NCI-H526 (cell line): Measurements from ENCODE around the gene NXPH2.
"Not testable (repeated sequence)": the region's sequence is repeated elsewhere in the genome, so short reads cannot be mapped to it uniquely, and the experiment has no call there.

Source experiments
- DNase-seq, 2 experiments: peaks; one replicate each; lab custom pipeline; 2025; lab: John Stamatoyannopoulos, UW

Gene NXPH2

DNA sequence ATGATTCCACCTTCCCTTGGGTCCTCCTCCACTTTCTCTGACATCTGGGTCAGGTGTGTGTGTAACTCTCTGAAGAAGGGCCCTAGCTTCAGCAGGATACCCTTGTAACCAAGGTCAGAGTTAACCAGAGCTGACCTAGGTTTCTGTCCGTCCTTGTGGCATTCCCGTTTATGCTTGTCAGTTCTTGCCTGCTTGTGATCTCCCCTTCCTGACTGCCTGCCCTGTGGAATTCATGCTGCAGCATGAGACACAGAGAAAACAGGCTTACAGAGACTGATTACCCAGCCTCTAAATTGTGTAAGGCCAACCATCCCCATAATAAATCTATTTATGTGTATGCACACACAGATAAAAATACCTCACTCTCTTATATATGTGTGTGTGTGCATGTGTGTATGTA is 22.8 kb downstream of the NXPH2 start:
- no peak for DNase-seq

DNA sequence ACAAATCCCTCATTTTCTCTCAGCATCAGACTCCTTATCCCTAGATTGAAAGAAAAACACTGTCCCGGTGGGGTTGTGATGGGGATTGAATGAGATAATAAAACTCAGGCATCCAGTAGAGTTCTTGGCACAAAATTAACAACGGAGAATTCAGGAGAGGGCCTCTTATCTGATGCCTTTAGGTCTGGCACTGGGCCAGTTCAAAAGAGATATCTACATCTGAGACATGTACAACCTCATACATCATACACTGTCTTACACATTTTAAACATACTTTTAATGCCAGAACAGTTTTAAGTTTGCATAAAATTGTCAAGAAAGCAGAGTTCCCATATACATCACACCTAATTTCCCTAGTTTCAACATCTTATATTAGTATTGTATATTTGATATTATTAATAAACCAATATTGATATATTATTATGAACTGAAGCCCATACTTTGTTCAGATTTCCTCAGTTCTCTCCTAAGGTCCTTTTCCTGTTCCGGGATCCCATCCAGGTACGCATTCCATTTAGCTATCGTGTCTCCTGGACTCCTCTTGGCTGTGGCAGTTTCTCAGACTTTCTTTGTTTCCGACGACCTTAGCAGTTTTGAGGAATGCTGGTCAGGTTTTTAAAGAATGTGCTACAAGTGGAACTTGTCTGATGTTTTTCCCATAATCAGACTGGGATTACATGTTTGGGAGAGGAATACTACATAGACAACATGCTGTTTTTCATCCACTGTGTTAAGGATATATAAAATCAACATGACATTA is 27.8 kb downstream of the NXPH2 start:
- DNase-seq: no peak

DNA sequence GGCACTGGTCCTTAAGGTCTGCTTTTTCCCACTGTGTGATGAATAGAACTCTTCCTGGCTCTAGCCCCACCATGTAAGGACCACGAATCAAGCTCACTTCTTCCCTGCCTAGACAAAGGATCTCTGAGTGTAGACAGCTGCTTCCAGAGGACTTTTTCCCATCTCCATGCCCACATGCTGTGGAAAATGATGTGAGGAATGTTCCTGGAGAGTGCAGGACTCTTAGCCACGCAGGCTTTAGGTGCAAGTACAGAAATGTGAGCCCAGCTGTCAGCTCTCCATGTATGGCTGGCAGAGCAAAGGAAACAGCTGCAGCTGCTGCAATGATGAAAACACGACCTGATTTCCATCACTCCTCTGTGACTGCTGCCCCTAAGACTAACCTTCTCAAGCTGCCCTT is 35.5 kb downstream of the NXPH2 start:
- DNase-seq: no peak

DNA sequence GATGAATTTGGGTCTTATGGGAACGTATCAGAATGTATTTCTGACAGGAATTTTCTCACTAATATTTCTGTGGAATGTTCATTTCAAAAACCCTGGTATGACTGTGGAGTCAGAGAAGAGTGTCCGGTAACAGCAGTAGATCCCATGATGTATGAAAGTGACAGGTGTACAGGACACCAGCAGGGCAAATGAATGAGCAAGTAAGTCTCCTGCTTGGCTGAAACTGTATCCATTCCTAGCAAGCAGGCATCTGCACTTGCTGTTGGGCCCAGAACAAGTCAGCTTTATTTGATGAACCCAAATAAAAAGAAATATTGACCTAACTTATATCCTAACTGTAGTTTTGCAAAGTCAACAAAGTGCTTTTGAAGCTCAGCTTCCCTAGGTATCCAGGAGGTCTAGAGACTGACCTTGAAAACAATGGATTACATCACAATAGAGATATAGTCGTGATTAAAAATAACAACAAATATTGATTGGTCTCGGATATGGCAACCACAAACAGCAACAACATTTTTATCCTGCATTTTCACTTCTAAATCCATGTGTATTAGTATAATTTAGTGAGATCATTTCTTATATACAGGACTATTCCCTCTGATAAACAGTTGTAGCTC is 37.6 kb downstream of the NXPH2 start:
- no peak for DNase-seq

DNA sequence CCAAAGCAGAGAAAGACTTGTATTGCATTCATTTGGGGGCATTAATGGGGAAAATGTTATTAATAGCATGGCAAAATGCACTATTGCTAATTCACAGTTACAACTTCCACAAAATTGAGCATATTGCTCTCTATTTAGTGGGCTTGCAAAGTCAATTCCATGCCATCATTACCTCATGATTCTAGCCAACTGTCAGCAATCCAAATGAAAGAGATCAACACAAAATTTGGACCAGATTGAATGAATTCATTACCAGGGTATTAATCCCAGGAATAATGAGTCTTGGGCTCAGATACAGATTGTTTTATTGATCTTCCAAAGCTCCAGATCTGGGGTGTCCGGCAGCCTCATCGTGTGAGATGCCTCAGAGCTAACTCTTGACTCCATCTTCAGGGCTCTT is 38.3 kb downstream of the NXPH2 start:
- no peak for DNase-seq

DNA sequence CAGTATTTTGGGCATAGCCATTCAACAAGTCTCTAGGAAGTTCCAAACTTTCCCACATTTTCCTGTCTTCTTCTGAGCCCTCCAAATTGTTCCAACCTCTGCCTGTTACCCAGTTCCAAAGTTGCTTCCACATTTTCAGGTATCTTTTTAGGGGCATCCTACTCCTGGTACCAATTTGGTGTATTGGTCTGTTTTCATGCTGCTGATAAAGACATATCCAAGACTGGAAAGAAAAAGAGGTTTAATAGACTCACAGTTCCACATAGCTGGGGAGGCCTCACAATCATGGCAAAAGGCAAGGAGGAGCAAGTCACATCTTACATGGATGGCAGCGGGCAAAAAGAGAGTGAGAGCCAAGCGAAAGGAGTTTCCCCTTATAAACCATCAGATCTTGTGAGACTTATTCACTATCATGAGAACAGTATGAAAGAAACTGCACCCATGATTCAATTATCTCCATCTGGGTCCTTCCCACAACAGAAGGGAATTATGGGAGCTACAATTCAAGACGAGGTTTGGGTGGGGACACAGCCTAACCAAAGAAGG is 43.1 kb downstream of the NXPH2 start:
- DNase-seq: not testable (repeated sequence)

DNA sequence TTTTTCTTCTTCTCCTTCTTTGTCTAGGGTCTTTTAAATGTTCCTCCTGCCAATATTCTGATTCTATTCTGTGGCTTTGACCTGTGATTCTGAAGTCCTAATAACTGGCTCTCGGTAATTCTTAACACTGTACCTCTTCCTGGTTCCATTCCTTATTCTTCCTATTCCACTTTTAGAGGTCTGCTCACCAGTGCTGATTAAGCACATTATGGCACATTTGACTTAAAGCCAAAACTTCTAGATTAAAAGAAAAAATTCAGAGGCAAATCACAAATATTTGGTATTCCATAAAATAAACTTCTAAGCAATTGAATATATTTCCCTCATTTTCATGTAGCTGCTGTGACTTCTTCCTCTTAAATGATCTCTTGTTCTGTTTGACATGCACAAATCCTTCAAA is 47.5 kb downstream of the NXPH2 start:
- DNase-seq: no peak

DNA sequence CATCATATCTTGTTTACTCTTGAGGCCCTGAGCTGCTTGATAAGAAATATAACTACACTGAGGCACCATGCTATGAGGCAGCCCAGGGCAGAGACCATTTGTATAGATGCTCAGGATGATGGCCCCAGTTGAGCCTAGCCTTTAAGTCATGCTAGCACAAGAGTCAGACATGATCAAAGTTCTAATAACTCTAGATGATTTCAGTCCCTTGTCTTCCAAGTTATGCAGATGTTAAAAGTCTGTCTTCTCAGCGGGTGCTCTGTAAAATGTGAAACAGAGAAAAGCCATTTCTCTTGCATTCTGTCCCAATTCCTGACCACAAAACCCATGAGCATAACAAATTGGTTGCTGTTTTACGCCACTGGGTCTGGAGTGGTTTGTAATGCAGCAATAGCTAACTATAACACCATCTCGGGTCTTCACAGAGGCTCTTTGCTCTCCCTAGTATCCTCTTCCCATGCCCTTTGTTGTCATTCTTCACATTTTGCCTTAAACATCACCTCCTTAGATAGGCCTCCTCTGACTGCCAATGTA is 49.6 kb downstream of the NXPH2 start:
- DNase-seq: no peak

DNA sequence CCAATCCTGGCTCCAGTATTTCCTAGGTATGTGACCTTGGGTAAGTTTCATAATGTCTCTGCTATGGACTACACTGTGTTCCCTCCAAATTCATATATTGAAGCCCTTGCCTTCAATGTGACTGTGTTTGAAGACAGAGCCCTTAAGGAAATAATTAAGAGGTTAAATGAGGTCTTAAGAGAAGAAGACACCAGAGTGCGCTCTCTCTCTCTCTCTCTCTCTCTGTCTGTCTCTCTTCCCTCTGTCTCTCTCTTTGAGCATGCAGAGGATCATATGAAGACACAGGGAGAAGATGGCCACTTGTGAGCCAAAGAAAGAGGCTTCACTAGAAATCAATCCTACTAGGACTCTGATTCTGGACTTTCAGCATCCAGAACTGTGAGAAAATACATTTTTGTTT is 52.2 kb downstream of the NXPH2 start:
- no peak for DNase-seq

DNA sequence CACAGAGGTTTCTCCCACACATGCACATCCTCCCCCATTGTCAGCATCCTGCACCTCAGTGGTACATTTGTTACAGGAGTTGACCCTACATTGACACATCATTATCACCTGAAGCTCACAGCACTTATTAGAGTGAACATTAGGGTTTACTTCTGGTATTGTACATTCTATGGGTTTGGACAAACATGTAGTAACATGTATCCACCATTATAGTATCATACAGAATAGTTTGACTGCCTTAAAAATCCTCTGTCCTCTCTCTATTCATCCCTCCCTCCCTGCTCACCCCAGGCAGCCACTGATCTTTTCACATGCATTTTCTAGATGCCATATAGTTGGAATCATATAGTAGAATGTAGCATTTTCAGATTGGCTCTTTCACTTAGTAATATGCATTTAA is 53.5 kb downstream of the NXPH2 start:
- no peak for DNase-seq

DNA sequence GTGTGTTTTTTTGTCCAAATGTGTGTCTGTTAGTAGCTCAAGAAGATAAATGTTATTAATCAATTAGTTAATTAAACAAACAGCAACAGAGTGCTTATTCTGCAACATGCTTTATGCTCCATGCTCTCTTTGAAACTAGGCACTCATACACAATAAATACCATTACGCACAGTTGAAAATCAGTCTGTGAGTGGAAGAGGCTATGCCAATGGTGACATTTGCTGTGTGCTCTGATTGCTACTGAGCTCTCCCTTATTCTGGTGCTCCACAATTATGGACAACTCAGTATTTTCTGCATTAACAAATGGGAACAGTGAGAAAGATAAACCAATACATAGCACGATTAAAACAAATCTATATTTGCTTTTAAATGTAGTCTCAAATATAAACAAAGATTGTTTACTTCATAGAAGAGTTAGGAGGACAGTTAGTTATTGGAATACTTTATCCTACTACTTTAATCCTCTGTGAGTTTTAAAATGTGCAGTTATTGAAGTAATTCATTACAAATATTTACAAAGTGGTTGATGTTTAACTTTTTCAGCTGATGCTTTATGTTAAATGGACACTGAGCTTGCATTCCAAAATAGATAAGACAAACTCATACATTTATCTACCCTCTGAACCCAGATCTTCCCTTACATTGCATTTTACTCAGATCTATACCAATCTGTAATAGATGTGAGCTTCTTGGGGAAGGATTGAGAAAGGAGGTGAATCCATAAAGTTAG is 55.3 kb downstream of the NXPH2 start:
- DNase-seq: no peak

DNA sequence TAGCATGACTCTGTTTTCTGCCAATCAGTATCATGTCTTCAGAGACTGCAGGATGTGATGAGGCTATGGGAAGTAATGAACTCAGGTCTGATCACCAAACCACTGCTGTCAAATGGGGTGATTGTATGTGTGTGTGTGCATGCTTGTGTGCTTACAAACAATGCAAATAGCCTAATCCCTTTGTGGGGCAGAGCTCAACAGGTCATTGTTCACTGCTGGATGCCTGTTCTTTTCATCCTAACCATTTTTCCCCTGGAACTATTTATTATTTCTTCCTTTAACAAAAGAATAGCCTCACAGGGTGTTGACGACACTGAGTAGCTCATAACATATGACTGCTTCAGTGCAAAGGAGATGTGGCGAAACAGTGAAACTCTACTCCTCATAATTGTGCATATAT is 55.9 kb downstream of the NXPH2 start:
- DNase-seq: no peak

DNA sequence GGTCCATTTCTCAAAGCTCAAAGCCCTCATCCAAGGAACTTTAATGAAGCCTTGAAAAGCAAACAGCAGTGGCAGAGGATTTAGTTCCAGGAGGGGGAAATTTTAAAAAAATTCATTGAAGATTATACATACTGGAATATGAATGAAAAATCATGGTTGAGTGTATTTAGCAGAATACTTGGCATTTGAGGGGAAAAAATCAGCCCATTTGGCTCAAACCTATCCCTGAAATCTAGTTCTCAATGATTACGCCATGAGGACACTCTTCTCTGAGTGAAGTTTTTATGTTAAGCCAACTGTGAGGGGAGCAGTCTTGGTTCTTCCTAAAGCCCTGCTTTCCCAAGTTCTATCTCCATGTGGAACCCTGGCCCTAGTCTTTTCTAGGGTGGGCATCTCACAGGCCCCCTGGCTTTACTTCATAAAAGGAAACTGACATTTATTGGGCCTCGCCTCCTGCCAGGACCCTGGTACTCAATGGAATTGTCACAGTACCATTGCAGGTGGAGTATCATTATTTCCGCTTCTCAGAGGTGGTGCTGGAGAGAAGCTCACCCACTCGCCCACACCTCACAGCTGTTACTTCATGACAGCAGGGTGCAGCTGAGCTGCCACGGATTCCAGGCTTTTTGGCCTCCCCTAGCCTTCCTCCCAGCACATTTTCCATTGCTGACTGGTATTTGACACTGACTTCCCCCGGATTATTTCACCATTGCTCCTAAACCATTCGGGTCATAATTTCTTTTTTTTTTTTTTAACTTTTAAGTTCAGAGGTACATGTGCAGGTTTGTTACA is 56.8 kb downstream of the NXPH2 start:
- DNase-seq: no peak

DNA sequence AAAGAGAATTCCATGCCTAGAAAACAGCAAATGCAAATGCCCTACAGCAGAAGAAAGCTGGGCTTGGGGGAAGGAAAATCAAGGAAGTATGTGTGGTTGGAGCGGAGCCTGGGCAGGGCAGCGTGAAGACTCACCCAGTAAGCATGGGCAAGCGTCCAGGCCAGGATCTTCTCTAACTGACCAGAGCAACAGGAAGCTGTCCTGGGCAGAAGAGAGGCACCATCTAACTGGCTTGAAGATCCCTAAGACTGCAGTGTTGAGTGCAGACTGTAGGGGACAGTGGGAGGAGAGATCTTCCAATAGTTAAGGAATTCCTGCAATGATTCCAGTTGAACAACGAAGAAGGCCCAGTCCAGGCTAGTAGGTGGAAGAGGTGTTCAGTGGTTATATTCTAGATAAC is 57.9 kb downstream of the NXPH2 start:
- DNase-seq: no peak

DNA sequence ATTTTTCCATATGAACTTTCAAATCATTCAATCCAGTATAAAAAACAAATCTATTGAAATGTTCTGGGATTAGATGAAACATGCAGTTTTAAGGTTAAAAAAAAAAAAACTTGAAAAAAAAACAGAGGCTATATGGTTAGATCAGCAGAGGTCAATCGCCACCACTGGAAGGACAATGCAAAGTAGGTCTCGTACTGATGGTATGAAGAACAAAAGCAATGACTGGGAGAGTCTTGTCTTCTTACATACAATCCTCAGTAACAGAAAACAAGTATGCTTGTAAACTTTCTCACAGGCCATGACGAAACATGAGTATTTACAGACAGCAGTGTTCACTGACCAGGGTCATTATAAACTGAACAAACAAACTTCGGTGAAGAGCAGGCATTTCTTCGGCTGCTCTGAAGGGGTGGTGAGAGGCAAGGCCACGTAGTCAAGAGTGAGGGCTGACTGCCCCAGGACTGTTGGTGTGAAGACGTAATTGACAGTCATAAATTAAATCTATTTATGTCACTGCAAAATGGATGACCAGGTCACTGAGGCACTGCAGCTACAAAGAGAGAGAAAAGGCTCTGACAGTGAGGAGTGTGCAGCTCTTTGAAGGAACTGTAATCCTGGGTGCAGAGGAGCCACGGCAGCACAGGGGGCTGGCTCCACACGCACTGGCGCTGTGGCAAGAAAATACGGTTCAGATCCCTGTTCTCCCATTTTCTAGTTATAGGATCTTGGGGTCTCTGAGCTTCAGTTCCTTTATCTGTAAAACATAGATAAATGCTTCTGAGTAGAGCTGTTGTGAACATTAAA is 60.0 kb downstream of the NXPH2 start:
- peak; percentile 33 to 69 for DNase-seq

DNA sequence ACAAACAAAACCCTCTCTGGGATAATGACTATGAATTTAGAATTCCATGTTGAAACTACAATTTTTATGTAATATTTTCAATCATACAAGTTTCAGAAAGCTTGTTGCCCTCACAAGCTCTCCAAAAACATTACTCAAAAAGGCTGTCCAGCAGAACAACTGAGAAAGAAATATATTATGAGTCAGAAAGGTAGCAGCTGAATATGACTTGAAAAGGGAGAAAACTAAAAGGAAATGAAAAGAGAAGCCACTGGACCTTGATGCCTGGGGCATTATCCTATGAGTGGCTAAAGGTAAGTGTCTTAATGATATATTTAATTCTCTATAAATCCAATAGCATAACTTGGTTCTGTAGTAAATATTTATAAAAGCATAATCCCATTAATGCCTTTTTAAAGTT is 61.8 kb downstream of the NXPH2 start:
- DNase-seq: no peak

DNA sequence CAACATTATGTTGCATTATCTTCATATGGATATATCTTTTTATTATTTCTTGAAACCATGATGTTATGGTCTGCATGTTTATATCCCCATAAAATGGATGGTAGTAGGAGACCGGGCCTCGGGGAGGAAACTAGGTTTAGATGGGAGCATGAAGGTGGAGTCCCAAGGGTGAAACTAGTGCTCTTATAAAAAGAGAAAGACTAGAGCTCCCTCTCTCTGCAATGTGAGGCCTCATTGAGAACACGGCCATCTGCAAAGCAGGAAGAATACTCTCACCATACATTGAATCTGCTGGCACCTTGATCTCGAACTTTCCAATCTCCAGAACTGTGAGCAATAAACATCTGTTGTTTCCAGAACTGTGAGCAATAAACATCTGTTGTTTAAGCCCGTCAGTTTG is 64.0 kb downstream of the NXPH2 start:
- no peak for DNase-seq

DNA sequence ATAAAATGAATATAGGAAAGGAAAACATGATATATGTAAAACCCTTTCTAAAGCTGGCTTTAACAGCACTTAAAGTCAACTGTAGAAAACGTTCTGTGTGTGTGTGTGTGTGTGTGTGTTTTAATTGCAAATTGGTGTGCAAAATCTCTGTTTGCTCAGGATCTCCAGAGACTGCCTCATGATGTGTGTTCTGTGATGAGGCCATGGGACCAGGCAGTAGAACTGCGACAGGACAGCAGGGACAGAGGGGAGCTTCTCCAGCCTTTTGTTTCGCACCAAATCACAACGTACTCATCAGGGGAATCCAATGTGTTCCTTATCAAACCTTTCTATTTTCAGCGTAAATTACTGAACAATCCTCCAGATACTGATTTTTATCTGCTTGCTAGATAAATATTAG is 66.7 kb downstream of the NXPH2 start:
- peak; percentile 67 to 73 for DNase-seq

DNA sequence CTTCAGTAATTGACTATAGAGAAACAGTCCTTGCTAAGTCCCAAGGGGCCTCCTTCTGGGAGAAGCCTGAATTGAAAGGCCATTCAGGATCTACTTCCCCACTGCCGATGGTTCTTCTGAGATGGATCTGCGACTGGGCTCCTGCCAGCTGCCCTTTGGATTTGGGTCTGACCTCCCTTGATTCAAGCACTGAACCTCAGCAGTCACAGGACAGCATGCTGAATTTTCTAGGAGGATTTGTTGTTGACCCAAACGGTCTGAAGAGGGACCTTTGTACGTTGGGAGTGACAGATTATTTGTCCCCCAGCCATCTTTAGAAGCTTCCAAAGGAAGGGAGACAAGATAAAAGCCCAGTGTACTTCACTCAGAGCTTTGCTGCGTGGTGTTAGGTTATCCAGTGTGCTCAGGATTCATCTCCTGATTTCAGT is 67.1 kb downstream of the NXPH2 start:
- peak; percentile 43 to 45 for DNase-seq

DNA sequence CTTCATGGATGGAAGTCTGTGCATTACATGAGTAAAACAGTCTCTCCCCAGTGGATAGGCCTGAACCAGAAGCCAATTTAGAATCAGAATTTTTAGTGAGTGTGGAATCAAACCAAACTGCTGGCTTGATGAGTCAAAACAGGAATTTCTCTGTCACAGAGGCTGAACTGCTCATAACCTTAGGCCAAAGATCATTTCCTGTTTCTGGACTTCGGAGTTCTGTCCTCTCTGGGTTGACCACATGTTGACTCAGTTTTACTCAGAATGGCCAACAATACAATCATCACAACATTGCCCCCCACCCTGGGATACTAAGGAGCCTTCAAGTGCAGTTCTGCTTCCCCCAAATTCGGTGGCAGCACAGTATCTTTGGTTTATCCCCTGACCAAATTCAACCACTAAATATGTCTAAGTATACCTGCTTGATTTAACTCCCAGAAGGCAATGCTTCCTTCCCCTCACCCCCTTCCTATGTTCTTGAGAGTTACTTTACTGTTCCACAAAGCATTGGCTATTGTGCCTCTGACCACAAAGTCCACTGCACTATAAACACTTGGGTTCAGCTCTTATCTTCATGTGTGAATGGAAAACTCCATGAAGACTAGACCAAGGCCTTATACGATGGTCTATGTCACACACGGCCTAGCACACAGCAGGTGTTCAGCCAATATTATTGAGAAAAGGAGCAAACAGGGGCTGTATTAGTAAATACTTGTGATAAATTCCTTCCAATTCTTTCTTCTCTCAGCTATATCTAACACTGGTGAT is 67.8 kb downstream of the NXPH2 start:
- DNase-seq: no peak
